Kidney (tissue), 14 donors: ENCODE measurements around the gene RAB6B. TPM values are rescaled to one million over a fixed set of nuclear protein-coding genes. Genes with fewer than 3 reads are reported as not detected.

ENCODE experiments used
- DNase-seq, 5 donors: peaks; one replicate each; pipeline ENCODE4 v3.0.0-alpha.2; 2013 to 2020
- FAIRE-seq: peaks from 2 replicates; lab custom pipeline; 2012; peaks lifted over from hg19 to GRCh38; lab: Jason Lieb, UNC
- H3K27ac ChIP-seq, 2 donors: one replicate each; pipeline ENCODE4 v1.7.0; 2013; ENCODE audit warnings: low read depth in 2 of 2, low read length in 2 of 2, inconsistent platforms in 1 of 2
- H3K27me3 ChIP-seq: one replicate; pipeline ENCODE4 v1.7.1; 2013; ENCODE audit warnings: low read length, inconsistent platforms; ENCODE audit not compliant: control insufficient read depth, insufficient read depth
- H3K36me3 ChIP-seq, 3 donors: one replicate each; pipeline versions ENCODE4 v1.7.0 to v1.7.1; 2013; ENCODE audit warnings: low read length in 3 of 3, control low read depth in 1 of 3, inconsistent platforms in 1 of 3; ENCODE audit not compliant: insufficient read depth in 3 of 3, control insufficient read depth in 2 of 3
- H3K4me1 ChIP-seq, 3 donors: one replicate each; pipeline versions ENCODE4 v1.7.0 to v1.7.1; 2013; ENCODE audit warnings: low read length in 3 of 3, inconsistent platforms in 1 of 3, low read depth in 1 of 3; ENCODE audit not compliant: control insufficient read depth in 2 of 3, insufficient read depth in 2 of 3
- H3K4me3 ChIP-seq, 3 donors: one replicate each; pipeline versions ENCODE4 v1.7.0 to v1.8.1; 2013; ENCODE audit warnings: low read length in 3 of 3, control low read depth in 1 of 3, inconsistent platforms in 1 of 3
- H3K9ac ChIP-seq, 3 donors: one replicate each; pipeline versions ENCODE4 v1.7.0 to v1.7.1; 2013; ENCODE audit warnings: low read length in 3 of 3, control low read depth in 1 of 3, inconsistent platforms in 1 of 3
- H3K9me3 ChIP-seq, 3 donors: one replicate each; pipeline versions ENCODE4 v1.7.0 to v1.7.1; 2013; ENCODE audit warnings: low read length in 3 of 3, control low read depth in 1 of 3, inconsistent platforms in 1 of 3; ENCODE audit not compliant: control insufficient read depth in 2 of 3, insufficient read depth in 1 of 3
- intact Hi-C: fragments of 100-400 bp; cut with DNase I; formaldehyde crosslinking; loops from one replicate; pipeline ENCODE4 v1.11.1; 2022
- polyA plus RNA-seq: library from polyadenylated mRNA; stranded (reverse); fragments of 350-450 nt; fragmentation: Illumina TruSeq; extraction: RNeasy Lipid Tissue Mini Kit (QIAGEN cat#74804); gene quantifications from one replicate; pipeline ENCODE4 v1.2.3, GENCODE V29; 2014; ENCODE audit warnings: low read depth, low replicate concordance; ENCODE audit not compliant: insufficient read depth
- total RNA-seq: library from RNA; stranded (reverse); fragmentation: NEBNext Ultra II Directional; extraction: Animal tissue kit (Norgen Biotek cat#: 25700); gene quantifications from one replicate; pipeline ENCODE4 v1.2.1, GENCODE V29; 2021
- TF ChIP-seq, protein P1 (sequence below): IDR thresholded peaks from 3 replicates; pipeline ENCODE4 v1.5.1; 2012; ENCODE audit warnings: mild to moderate bottlenecking, moderate library complexity, borderline replicate concordance; ENCODE audit not compliant: insufficient read depth; ENCODE audit errors: extremely low read depth
- donor health status: control.
- donor health status: control.
- donor health status: control.
- donor health status: control.
- donor health status: control.
- donor health status: DM: yes; HTN: yes; CAD: no.
- donor health status: Normal renal cell carcinoma (clear cell type).

The RAB6B gene
- total and polyA plus RNA-seq, 2 donors from 2014 or later: 6.6 to 17.7 TPM

DNA sequence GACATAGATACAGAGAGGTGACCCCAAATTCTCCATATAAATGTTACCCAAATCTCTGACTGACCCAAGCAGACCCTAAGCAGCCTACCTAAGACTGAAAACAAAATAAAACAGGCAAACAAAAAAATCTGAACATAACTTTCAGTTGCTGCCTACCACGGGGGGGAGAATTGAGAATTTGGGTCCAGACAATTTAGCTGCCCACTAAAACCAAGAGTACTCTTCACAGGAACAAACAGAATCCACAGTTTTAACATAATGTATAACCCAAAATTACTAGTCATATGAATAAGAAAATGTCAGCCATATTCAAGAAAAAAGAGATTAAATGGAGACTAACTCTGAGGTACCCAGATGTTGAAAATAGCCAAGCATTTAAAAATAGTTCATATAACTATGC is 45.6 kb downstream of the RAB6B start:
- DNase-seq: no peak
- TF ChIP-seq, protein P1, sequence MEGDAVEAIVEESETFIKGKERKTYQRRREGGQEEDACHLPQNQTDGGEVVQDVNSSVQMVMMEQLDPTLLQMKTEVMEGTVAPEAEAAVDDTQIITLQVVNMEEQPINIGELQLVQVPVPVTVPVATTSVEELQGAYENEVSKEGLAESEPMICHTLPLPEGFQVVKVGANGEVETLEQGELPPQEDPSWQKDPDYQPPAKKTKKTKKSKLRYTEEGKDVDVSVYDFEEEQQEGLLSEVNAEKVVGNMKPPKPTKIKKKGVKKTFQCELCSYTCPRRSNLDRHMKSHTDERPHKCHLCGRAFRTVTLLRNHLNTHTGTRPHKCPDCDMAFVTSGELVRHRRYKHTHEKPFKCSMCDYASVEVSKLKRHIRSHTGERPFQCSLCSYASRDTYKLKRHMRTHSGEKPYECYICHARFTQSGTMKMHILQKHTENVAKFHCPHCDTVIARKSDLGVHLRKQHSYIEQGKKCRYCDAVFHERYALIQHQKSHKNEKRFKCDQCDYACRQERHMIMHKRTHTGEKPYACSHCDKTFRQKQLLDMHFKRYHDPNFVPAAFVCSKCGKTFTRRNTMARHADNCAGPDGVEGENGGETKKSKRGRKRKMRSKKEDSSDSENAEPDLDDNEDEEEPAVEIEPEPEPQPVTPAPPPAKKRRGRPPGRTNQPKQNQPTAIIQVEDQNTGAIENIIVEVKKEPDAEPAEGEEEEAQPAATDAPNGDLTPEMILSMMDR: no peak
- Histone ChIP-seq H3K4me1 (no peaks in the 10 kb centered on the region), H3K27me3 (no peaks in the 10 kb centered on the region), H3K27ac (no peak overlapping the region), H3K36me3 (no peaks in the 10 kb centered on the region), H3K9ac (no peak overlapping the region), H3K4me3 (no peak overlapping the region), H3K9me3 (no peaks in the 10 kb centered on the region)
- intact Hi-C loops: no loop called here
- no peak for FAIRE-seq

DNA sequence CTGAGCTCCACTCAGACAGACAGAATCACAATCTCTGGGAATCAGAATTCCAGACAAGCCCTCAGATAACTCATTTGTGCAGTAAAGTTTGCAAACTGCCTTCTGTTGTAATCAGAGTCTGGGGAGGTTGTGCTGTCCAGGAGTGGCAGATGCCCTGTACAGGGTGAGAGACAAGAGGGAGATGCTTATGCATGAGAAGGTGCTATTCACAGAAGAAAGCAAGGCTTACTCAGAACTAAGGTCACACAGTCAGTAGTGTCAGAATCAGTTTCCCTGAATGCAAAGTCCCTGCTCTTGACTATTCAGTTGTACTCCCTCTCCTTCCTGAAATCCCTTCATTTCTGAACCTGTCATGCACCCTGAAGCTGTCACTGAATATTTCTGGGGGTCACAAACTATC is 46.3 kb downstream of the RAB6B start:
- TF ChIP-seq, protein P1: no peak
- Histone ChIP-seq H3K4me1 (no peaks in the 10 kb centered on the region), H3K27ac (no peak overlapping the region), H3K9ac (no peak overlapping the region), H3K4me3 (no peak overlapping the region), H3K36me3 (no peaks in the 10 kb centered on the region), H3K27me3 (no peaks in the 10 kb centered on the region), H3K9me3 (no peaks in the 10 kb centered on the region)
- intact Hi-C loops: no loop called here
- no peak for FAIRE-seq
- no peak for DNase-seq

DNA sequence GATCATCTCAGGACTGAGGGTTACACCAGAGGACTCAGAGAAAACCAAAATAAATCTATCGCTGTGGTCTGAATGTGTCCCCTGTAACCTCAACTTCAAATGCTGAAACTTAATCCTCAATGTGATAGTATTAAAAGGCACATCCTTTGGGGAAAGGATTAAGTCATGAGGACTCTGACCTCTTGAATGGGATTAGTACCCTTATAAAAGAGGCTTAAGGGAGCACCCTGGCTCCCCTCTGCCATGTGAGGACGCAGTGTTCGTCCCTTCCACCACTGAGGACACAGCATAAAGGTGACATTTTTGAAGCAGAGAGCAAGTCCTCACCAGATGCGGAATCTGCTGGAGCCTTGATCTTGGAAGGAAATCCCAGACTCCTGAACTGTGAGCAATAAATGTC is 50.6 kb downstream of the RAB6B start:
- Histone ChIP-seq H3K27me3 (no peaks in the 10 kb centered on the region), H3K27ac (no peak overlapping the region), H3K4me3 (no peak overlapping the region), H3K36me3 (no peaks in the 10 kb centered on the region), H3K4me1 (no peaks in the 10 kb centered on the region), H3K9me3 (no peaks in the 10 kb centered on the region), H3K9ac (no peak overlapping the region)
- intact Hi-C loops: no loop called here
- TF ChIP-seq, protein P1: no peak
- no peak for FAIRE-seq
- peak in 1 of 5 donors; percentile 4 for DNase-seq

DNA sequence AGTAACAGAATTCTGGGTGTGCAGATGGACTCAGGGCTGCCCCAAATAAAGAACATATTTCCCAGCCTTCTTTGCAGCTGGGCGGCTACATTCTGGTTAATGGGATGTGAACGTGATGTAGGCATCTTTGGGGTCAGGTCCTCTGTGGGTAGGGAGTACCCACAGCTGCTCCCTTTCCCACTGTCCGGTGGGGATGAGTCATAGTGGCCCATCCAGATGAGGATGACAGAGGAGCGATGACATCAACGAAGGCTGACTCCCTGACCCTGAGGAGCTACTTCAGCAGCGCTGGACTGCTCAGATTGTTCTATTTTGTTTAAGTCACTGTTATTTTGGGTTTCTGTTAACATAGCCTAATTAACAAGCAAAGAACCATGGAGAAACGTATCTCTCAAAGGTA is 52.0 kb downstream of the RAB6B start:
- Histone ChIP-seq H3K27me3 (no peaks in the 10 kb centered on the region), H3K36me3 (no peaks in the 10 kb centered on the region), H3K4me1 (no peaks in the 10 kb centered on the region), H3K4me3 (no peak overlapping the region), H3K27ac (no peak overlapping the region), H3K9me3 (no peaks in the 10 kb centered on the region), H3K9ac (no peak overlapping the region)
- no peak for FAIRE-seq
- no peak for DNase-seq
- TF ChIP-seq, protein P1: no peak
- intact Hi-C loops: no loop called here
